ENCODE data around the gene ATP6AP1.
"Not testable (repeated sequence)": the region's sequence is repeated elsewhere in the genome, so short reads cannot be mapped to it uniquely, and the experiment has no call there.

Gene ATP6AP1

GRCh38 chrX:154381271-154381670, 47.2 kb upstream of the ATP6AP1 start:
- TF ChIP-seq CTCF (IDR thresholded peaks at IDR 0.05; ENCODE audit: low read depth, low read length): no peak
- H3K27ac ChIP-seq: no peak overlapping the region
- H3K36me3 ChIP-seq: peaks cover 24% of the 10 kb centered on the region
- H3K9me3 ChIP-seq (ENCODE audit: severe bottlenecking): no peaks in the 10 kb centered on the region
- H3K27me3 ChIP-seq (ENCODE audit: insufficient read depth, low read depth, severe bottlenecking): no peaks in the 10 kb centered on the region
- no peak overlapping the region for H3K4me3 ChIP-seq (ENCODE audit: low read depth, low read length)
- DNase-seq: no peak

GRCh38 chrX:154382483-154383069, 45.9 kb upstream of the ATP6AP1 start:
- H3K27ac ChIP-seq: no peak overlapping the region
- no peak overlapping the region for H3K4me3 ChIP-seq (ENCODE audit: low read depth, low read length)
- no peak for TF ChIP-seq CTCF (IDR thresholded peaks at IDR 0.05; ENCODE audit: low read depth, low read length)
- H3K27me3 ChIP-seq (ENCODE audit: insufficient read depth, low read depth, severe bottlenecking): no peaks in the 10 kb centered on the region
- H3K9me3 ChIP-seq (ENCODE audit: severe bottlenecking): no peaks in the 10 kb centered on the region
- DNase-seq: no peak
- peaks cover 24% of the 10 kb centered on the region for H3K36me3 ChIP-seq

DNA sequence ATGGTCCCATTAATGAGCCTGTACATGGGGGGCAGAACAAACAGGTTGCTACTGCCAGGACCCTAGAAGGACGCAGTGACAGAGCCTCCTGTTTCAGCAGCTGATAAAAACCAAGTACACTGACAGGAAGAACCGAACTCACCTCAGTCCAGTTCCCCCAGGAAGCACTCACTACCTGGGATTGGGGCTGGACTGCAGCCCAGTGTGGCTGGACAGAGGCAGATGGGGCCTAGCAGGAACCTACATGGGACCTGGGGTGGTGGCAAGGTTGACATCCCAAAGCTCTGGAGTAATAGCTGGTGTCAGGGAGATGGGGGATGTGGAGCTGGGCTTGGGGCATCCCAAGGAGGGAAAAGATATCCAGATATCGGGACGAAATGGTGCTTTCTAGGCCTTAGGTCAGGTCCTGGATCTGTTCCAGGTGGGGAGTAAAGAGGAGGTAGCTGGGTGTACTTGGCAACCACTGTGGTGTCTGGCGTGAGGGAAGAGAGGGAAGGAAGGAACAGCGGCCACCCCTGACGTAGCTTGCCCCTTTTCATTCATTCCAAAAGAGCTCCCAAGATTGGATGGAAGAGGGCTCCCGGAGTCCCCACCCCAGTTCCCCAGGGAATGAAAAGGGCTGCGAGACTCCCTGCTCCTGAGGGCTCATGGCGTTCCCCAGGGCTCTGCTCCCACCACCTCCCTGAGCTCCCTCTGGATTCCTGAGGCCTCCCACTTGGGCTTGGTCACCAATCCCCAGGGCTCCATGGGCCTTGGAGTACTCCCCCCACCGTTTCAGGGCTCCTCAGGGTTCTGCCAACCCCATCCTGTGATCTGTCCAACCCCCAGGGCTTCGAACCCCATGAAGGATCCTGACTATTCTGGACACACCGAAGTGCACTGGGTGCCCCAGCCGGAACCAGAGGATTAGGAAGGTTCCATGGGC, 44.9 kb upstream of the ATP6AP1 start:
- Histone ChIP-seq H3K27me3 (ENCODE audit: insufficient read depth, low read depth, severe bottlenecking) (no peaks in the 10 kb centered on the region), H3K27ac (no peak overlapping the region), H3K9me3 (ENCODE audit: severe bottlenecking) (no peaks in the 10 kb centered on the region), H3K4me3 (ENCODE audit: low read depth, low read length) (no peak overlapping the region), H3K36me3 (peaks cover 24% of the 10 kb centered on the region)
- DNase-seq: no peak
- TF ChIP-seq CTCF (IDR thresholded peaks at IDR 0.05; ENCODE audit: low read depth, low read length): no peak

DNA sequence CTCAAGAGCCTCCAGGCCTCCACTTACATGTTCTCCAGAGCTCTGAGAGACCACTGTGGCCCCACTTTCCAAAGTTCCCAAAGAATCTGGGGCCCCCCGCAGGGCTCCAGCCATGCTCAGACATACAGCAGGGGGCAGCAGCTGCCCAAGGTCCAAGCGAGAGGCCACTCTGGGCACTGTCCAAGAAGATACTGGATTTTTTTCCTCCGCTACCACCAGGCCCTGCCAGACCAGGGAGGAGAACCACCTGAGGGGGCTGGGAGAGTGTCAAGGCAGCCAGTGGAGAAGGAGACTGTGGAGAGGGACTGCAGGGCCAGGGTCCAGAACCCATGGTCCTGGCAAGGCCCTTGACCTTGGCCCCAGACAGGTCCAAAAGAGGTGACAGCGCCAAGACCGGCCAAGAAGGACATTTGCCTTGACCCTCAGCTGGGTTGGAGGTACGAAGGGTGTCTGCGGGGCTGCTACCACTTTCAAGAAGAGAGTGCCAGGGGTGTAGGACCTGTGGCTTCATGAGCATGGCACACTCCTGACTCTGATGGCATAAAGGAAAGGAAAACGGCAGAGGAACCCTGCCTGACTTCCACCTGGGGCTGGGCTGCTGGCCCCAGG, 44.1 kb upstream of the ATP6AP1 start:
- Histone ChIP-seq H3K4me3 (ENCODE audit: low read depth, low read length) (no peak overlapping the region), H3K36me3 (peaks cover 24% of the 10 kb centered on the region), H3K9me3 (ENCODE audit: severe bottlenecking) (no peaks in the 10 kb centered on the region), H3K27ac (no peak overlapping the region), H3K27me3 (ENCODE audit: insufficient read depth, low read depth, severe bottlenecking) (no peaks in the 10 kb centered on the region)
- TF ChIP-seq CTCF (IDR thresholded peaks at IDR 0.05; ENCODE audit: low read depth, low read length): peak; percentile 50; the same call in 1 of the 2 replicates
- DNase-seq: peak; percentile 48

DNA sequence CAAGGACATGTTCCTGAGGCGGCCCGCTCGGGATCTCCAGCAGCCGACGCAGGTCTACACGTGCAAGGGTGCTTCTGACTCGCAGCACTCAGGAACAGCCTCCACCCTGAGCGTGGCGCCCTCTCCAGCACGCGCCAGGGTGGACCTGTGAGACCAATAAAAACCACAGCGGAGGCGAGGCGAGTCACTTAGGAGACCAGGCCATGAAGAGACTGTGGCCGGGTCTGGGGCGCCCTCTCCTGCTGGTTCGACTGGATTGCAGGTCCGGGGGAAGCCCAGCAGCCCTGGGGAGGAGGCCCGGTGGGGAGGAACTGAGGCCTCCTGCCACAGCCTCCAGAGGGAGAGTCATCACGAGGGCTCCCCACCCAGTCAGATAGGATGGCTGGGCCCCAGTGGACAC, 40.4 kb upstream of the ATP6AP1 start:
- not testable (repeated sequence) for H3K36me3 ChIP-seq; H3K27ac ChIP-seq; DNase-seq; H3K4me3 ChIP-seq (ENCODE audit: low read depth, low read length); H3K27me3 ChIP-seq (ENCODE audit: insufficient read depth, low read depth, severe bottlenecking); H3K9me3 ChIP-seq (ENCODE audit: severe bottlenecking)

GRCh38 chrX:154388649-154389048, 39.8 kb upstream of the ATP6AP1 start:
- H3K36me3 ChIP-seq; H3K27ac ChIP-seq; H3K4me3 ChIP-seq (ENCODE audit: low read depth, low read length); H3K27me3 ChIP-seq (ENCODE audit: insufficient read depth, low read depth, severe bottlenecking); DNase-seq; H3K9me3 ChIP-seq (ENCODE audit: severe bottlenecking): not testable (repeated sequence)

GRCh38 chrX:154389812-154390747, 38.4 kb upstream of the ATP6AP1 start:
- H3K4me3 ChIP-seq (ENCODE audit: low read depth, low read length); H3K9me3 ChIP-seq (ENCODE audit: severe bottlenecking); H3K27ac ChIP-seq; DNase-seq; H3K36me3 ChIP-seq; H3K27me3 ChIP-seq (ENCODE audit: insufficient read depth, low read depth, severe bottlenecking): not testable (repeated sequence)

- H3K36me3 ChIP-seq: peaks cover 32% of the 10 kb centered on the region
- H3K4me3 ChIP-seq (ENCODE audit: low read depth, low read length): peak overlapping the region; percentile 66; the same call in 1 of the 2 replicates
- H3K27me3 ChIP-seq (ENCODE audit: insufficient read depth, low read depth, severe bottlenecking); H3K9me3 ChIP-seq (ENCODE audit: severe bottlenecking): not testable (repeated sequence)
- peak overlapping the region; percentile 99 for H3K27ac ChIP-seq
- DNase-seq: peak; percentile 71
These were observed 32.1 kb upstream of the ATP6AP1 start for GRCh38 chrX:154396363-154396762.

All from WERI-Rb-1 (cell line).